Measurements from ENCODE around the gene PRAME.
"Not testable (repeated sequence)": the region's sequence is repeated elsewhere in the genome, so short reads cannot be mapped to it uniquely, and the experiment has no call there.

Gene PRAME

DNA sequence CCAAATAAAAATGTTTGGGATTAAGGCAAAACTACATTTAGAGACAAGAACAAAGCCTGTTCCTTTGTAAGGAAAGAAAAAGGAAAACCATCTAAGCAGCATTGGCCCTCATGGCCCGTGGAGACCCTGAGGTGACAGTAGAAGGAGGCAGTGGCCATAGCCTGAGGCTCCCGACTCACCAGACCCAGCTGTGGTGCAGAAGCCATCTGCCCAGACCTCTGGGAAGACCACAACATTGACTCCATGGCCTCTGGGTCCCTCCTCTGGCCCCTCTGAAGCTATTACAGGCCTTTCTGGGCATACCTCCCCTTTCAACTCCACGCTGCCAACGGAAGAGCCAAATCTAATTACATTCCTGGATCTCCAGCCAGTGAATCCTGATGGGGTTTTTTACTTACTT, 6.4 kb downstream of the PRAME start:
- in situ Hi-C loops (cut with MboI; ENCODE audit: low sequenced_read_pairs) = no loop called here

DNA sequence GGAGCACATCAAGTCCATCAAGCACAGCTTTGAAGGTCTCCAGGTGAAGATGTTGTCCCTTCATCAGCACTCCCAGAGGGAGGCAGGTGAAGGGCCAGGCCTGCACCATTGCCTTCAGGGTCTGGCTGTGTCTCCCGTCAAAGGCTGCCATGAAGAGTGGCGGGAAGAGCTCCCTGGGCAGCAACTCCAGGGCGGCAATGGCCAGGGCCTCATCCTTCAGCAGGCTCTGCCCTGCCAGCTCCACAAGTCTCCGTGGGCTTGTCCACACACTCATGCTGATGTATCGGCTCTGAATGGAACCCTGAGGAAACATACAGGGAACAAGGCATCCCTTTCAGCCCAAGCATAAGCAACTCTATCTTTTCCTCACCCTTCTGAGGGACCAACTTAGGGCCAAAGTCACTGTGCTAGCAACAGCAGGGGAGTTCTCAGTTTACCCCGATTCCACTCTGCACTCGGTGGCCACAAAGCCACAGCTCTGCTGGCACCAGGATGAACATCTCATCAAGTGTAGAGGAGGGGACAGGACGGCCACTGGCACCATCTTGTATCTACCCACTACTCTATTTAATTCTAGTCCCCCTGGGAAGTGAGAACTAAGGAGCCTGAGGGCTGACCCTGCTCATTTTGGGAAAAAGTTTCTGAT, 8.2 kb downstream of the PRAME start:
- in situ Hi-C loops (cut with MboI; ENCODE audit: low sequenced_read_pairs) = no loop called here

- in situ Hi-C loops (cut with MboI; ENCODE audit: low sequenced_read_pairs) = no loop called here
Measured at GRCh38 chr22:22548910-22549309, 10.2 kb downstream of the PRAME start.

DNA sequence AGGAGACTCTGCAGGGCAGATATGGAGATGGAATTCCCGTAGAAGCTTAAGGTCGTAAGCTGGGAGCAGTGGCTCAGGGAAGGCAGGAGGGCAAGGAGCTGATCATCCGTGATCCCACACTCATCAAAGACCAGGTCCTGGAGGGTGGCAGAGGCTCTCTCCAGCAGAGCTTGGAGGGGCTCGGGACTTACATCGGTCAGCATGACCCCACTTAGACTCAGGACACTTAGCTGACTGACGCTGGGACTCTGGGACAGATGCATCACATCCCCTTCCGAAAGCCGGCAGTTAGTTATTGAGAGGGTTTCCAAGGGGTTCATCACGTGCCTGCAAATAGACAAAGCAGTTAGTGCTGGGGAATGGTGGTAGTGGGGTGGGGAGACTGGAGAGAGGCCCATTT, 10.7 kb downstream of the PRAME start:
- in situ Hi-C loops (cut with MboI; ENCODE audit: low sequenced_read_pairs) = no loop called here

DNA sequence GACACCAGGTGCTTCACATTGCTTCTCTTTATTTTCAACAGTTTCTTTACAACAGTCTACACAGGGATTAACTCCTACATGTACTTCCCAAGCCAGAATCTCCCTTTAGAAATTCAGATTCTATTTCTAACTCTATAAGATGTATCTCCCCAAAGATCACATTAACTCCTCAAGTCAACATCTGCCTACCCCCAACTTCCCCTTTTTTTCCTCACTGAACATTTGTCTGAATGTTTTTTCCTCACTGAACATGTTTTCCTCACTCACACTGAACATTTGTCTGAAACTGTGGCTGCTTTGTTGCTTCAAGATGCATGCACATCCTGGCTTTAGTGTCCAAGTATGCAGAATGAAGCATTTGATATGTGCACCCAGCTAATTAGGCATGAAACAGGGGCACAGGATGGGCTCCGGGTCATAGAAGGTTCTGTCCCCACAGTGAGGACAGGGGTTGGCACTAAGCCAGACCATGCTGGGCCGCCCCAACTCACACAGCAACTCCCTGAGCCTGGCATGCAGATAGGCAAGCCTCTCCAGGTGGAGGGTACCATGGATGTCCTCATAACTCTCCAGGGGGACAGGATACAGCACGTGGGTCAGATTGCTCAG, 11.3 kb downstream of the PRAME start:
- in situ Hi-C loops (cut with MboI; ENCODE audit: low sequenced_read_pairs) = no loop called here

- in situ Hi-C loops (cut with MboI; ENCODE audit: low sequenced_read_pairs) = no loop called here
Measured at GRCh38 chr22:22547226-22547625, 11.8 kb downstream of the PRAME start.

- in situ Hi-C loops (cut with MboI; ENCODE audit: low sequenced_read_pairs) = no loop called here
Measured at GRCh38 chr22:22546490-22546889, 12.6 kb downstream of the PRAME start.

DNA sequence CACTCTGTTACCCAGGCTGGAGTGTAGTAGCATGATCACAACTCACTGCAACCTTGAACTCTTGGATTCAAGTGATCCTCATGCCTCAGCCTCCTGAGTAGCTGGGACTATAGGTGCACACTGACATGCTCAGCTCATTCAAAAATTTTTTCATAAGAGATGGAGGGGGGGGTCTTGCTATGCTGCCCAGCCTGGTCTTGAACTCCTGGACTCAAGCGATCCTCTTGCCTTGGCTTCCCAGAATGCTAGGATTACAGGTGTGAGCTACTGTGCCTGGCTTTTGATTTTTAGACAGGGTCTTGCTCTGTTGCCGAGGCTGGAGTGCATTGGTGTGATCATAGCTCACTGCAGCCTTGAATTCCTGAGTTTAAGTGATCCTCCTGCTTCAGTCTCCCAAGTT, 14.0 kb downstream of the PRAME start:
- in situ Hi-C loops (cut with MboI; ENCODE audit: low sequenced_read_pairs) = no loop called here

- in situ Hi-C loops (cut with MboI; ENCODE audit: low sequenced_read_pairs) = no loop called here
Measured at GRCh38 chr22:22538226-22538989, 20.7 kb downstream of the PRAME start.

DNA sequence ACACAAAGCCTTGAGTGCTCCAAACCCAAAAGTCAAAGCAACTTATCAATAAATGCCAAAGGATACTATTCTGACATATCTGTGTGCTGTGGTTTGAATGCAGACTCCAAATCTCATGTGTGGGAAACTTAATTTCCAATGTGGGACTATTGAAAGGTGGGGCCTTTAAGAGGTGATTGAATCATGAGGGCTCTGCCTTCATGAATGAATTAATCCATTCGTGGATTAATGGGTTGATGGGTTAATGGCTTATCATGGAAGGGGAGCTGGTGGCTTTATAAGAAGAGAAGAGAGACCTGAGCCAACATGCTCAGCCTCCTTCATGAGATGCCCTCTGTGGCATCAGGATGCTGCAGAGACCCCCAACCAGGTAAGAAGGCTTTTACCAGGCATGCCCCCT, 22.1 kb downstream of the PRAME start:
- in situ Hi-C loops (cut with MboI; ENCODE audit: low sequenced_read_pairs) = no loop called here

- in situ Hi-C loops (cut with MboI; ENCODE audit: low sequenced_read_pairs) = no loop called here
Measured at GRCh38 chr22:22536515-22536914, 22.6 kb downstream of the PRAME start.

- in situ Hi-C loops (cut with MboI; ENCODE audit: low sequenced_read_pairs) = no loop called here
Measured at GRCh38 chr22:22535662-22536061, 23.4 kb downstream of the PRAME start.

- in situ Hi-C loops (cut with MboI; ENCODE audit: low sequenced_read_pairs) = no loop called here
Measured at GRCh38 chr22:22534604-22535415, 24.3 kb downstream of the PRAME start.

- in situ Hi-C loops (cut with MboI; ENCODE audit: low sequenced_read_pairs) = no loop called here
Measured at GRCh38 chr22:22533863-22534262, 25.2 kb downstream of the PRAME start.

DNA sequence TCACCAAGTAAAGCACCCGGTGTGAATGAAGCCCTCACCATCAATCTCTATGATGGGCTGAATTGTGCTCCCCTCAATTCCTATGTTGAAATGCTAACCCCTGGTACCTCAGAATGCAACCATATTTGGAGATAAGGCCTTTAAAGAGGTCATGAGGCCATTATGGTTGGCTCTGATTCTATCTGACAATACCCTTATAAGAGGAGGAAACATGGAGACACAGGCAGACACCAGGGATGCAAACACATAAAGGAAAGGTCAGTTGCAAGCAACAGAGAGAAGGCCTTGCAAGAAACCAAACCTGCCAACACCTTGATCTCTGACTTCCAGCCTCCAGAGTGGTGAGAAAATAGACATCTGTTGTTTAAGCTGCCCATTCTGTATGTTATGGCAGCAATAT, 25.6 kb downstream of the PRAME start:
- in situ Hi-C loops (cut with MboI; ENCODE audit: low sequenced_read_pairs) = no loop called here

DNA sequence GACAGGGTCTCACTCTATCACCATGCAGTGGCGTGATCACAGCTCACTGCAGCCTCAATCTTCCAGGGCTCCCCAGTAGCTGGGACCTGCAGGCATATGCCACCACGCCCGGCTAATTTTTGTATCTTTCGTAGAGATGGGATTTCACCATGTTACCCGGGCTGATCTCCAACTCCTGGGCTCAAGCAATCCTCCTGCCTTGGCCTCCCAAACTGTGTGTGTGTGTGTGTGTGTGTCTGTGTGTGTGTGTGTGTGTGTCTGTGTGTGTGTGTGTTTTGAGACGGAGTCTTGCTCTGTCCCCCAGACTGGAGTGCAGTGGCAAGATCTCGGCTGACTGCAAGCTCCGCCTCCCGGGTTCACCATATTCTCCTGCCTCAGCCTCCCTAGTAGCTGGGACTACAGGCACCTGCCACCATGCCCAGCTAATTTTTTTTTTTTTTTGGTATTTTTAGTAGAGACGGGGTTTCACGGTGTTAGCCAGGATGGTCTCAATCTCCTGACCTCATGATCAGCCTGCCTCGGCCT, 26.5 kb downstream of the PRAME start:
- in situ Hi-C loops (cut with MboI; ENCODE audit: low sequenced_read_pairs) = not testable (repeated sequence)

- in situ Hi-C loops (cut with MboI; ENCODE audit: low sequenced_read_pairs) = no loop called here
Measured at GRCh38 chr22:22531770-22532546, 27.1 kb downstream of the PRAME start.

GRCh38 chr22:22528780-22529179, 30.3 kb downstream of the PRAME start:
- in situ Hi-C loops (cut with MboI; ENCODE audit: low sequenced_read_pairs) = no loop called here

- in situ Hi-C loops (cut with MboI; ENCODE audit: low sequenced_read_pairs) = no loop called here
Measured at GRCh38 chr22:22527312-22527711, 31.8 kb downstream of the PRAME start.

DNA sequence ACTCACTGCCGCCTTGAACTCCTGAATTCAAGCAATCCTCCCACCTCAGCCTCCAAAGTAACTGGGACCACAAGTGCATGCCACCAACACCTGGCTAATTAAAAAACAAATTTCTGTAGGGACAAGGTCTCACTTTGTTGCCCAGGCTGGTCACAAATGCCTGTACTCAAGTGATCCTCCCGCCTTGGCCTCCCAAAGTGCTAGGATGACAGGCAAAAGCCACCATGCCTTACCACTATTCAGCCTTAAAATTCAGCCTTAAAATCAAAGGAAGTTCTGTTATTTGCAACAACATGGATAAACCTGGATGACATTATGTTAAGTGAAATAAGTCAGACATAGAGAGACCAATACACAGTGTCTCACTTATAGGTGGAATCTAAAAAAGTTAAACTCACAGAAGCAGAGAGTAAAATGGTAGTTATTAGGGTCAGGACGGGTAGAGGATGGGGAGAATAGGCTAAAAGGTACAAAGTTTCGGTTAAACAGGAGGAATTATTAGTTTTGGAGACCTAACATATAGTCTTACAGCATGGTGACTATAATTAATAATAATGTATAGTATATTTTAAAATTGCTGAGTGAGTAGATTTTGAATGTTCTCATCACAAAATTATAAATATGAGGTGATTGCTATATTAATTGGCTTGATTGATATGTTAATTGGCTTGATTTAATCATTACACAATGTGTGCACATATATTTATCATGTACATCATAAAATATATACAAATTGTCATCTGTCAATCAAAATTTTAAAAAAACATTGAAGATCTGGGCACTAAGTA, 32.7 kb downstream of the PRAME start:
- in situ Hi-C loops (cut with MboI; ENCODE audit: low sequenced_read_pairs) = no loop called here

All from HL-60/S4 treated with retinoic acid at 250 ng/mL for 4 days and 3 days (cell line).